Colonic mucosa (tissue), 4 donors: ENCODE results near the gene TANC1. TPM values are rescaled to one million over a fixed set of nuclear protein-coding genes. Genes with fewer than 3 reads are reported as not detected.
A peak's percentile ranks its signal among the peaks of the same experiment; 100 is the strongest.

Experiments used
- DNase-seq: peaks from one replicate; pipeline ENCODE4 v3.0.0-alpha.2; 2020
- H3K27ac ChIP-seq: fragments of 200-600 bp; one replicate; pipeline ENCODE4 v1.8.0; 2021
- H3K27me3 ChIP-seq: fragments of 200-600 bp; one replicate; pipeline ENCODE4 v1.8.0; 2021
- H3K36me3 ChIP-seq: fragments of 200-600 bp; one replicate; pipeline ENCODE4 v1.8.0; 2021
- H3K4me1 ChIP-seq: fragments of 200-600 bp; one replicate; pipeline ENCODE4 v1.8.0; 2021; ENCODE audit warnings: mild to moderate bottlenecking
- H3K4me3 ChIP-seq: fragments of 200-600 bp; one replicate; pipeline ENCODE4 v1.8.0; 2021
- H3K9ac ChIP-seq, 2 donors: one replicate each; pipeline ENCODE4 v1.7.0; 2013; ENCODE audit warnings: control low read depth in 2 of 2, low read depth in 2 of 2, low read length in 2 of 2
- H3K9me3 ChIP-seq: fragments of 200-600 bp; one replicate; pipeline ENCODE4 v1.8.0; 2021
- intact Hi-C: fragments of 100-400 bp; cut with DNase I; formaldehyde crosslinking; loops from one replicate; pipeline ENCODE4 v1.14.1; 2022
- total RNA-seq, 2 donors: library from RNA; stranded (reverse); fragmentation: NEBNext Ultra II Directional in 1 of 2; extraction: Animal tissue kit (Norgen Biotek cat#: 25700) in 1 of 2; gene quantifications; one replicate each; pipeline ENCODE4 v1.2.1, GENCODE V29; 2021
- TF ChIP-seq, protein P1 (sequence below): fragments of 200-600 bp; IDR thresholded peaks from one replicate; pipeline ENCODE4 v1.8.0; 2022; ENCODE audit warnings: antibody characterized with exemption, mild to moderate bottlenecking
- donor health status: healthy.
- donor health status: DM: no; HTN: no; CAD: no.
- donor health status: DM: no; HTN: no; CAD: no.

The TANC1 gene
- total RNA-seq, 2 donors from 2014 or later: 28.3 to 32.7 TPM

- no peak overlapping the region for H3K27ac ChIP-seq
- intact Hi-C loops: no loop called here
- H3K9ac ChIP-seq: no peak overlapping the region
Measured at GRCh38 chr2:159211447-159212396, 243.3 kb downstream of the TANC1 start.

DNA sequence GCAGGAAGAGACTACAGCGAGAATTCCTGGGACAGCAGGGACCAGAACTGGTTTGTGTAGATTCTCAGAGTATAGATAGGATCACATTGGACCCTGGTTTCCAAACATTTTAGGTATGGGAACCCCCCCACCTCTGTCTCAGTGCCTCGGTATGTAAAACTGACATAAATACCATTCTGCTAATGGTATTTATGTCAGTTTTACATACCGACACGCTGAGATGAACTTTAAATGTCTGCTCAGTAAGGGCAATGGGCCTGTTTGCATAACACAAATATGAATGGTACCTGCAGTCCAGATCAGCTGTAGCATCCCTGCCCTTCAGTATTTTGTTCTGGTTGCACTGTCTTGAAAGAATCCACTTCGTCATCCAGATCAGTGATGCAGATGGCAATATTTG, 244.9 kb downstream of the TANC1 start:
- TF ChIP-seq, protein P1, sequence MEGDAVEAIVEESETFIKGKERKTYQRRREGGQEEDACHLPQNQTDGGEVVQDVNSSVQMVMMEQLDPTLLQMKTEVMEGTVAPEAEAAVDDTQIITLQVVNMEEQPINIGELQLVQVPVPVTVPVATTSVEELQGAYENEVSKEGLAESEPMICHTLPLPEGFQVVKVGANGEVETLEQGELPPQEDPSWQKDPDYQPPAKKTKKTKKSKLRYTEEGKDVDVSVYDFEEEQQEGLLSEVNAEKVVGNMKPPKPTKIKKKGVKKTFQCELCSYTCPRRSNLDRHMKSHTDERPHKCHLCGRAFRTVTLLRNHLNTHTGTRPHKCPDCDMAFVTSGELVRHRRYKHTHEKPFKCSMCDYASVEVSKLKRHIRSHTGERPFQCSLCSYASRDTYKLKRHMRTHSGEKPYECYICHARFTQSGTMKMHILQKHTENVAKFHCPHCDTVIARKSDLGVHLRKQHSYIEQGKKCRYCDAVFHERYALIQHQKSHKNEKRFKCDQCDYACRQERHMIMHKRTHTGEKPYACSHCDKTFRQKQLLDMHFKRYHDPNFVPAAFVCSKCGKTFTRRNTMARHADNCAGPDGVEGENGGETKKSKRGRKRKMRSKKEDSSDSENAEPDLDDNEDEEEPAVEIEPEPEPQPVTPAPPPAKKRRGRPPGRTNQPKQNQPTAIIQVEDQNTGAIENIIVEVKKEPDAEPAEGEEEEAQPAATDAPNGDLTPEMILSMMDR: no peak
- Histone ChIP-seq H3K27me3 (no peaks in the 10 kb centered on the region), H3K4me3 (no peak overlapping the region), H3K9ac (no peak overlapping the region), H3K4me1 (peaks cover 6% of the 10 kb centered on the region), H3K36me3 (no peaks in the 10 kb centered on the region), H3K27ac (no peak overlapping the region), H3K9me3 (no peaks in the 10 kb centered on the region)
- intact Hi-C loops: no loop called here
- peak; percentile 6 for DNase-seq

More at GRCh38 chr2:159211447-159212396, 243.3 kb downstream of the TANC1 start:
- DNase-seq: no peak
- no peak overlapping the region for H3K4me3 ChIP-seq
- TF ChIP-seq, protein P1: no peak
- H3K36me3 ChIP-seq: no peaks in the 10 kb centered on the region
- no peaks in the 10 kb centered on the region for H3K27me3 ChIP-seq
- peaks cover 6% of the 10 kb centered on the region for H3K4me1 ChIP-seq
- H3K9me3 ChIP-seq: no peaks in the 10 kb centered on the region

DNA sequence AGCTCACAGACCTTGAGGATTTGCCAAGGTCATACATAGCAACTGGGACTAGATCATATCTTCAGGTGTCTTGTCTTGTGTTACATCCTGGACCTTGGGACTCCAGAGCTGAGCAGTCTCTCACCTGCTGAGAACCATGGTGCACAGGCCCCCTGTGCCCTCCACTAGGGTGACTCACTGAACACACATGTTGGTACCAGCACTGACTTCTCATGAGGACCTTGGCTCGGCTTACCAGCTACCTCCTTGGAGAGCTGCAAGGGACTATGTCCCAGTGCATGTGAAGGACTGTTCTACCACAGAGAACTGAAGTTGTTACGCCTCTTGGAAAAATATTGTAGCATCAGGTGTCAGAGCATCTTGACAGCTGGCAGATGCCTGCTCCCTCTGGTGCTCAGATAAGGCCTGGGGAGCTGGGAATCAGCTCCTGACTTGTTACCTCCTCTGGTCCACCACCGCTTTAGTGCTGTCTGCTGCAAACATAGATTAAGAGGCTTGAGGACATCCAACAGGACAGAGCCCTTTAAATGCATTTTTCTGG, 246.0 kb downstream of the TANC1 start:
- no peak for DNase-seq
- no peak overlapping the region for H3K27ac ChIP-seq
- TF ChIP-seq, protein P1: no peak
- no peak overlapping the region for H3K9ac ChIP-seq
- intact Hi-C loops: no loop called here
- peaks cover 4% of the 10 kb centered on the region for H3K4me1 ChIP-seq
- H3K9me3 ChIP-seq: no peaks in the 10 kb centered on the region
- H3K4me3 ChIP-seq: no peak overlapping the region
- H3K27me3 ChIP-seq: no peaks in the 10 kb centered on the region
- no peaks in the 10 kb centered on the region for H3K36me3 ChIP-seq

DNA sequence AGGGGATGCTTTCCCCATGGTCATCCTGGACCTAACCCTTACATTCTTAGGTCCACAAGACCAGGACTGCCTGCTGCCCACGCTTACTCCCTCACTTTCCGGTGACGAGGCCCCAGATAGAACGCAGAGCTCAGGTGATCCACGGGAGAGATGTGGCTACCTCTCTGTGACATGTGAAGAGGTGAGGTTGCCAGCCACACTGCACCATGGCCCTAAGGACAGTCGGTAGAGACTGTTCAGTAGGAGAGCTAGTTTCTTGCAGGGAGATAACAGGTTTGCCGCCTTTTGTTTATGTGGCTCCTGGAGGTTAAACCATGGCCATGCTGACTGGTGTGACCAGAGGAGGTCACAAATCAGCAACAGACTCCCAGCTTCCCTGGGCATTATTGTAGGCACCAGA, 246.7 kb downstream of the TANC1 start:
- intact Hi-C loops: no loop called here
- no peaks in the 10 kb centered on the region for H3K36me3 ChIP-seq
- no peaks in the 10 kb centered on the region for H3K9me3 ChIP-seq
- H3K4me1 ChIP-seq: no peaks in the 10 kb centered on the region
- H3K27ac ChIP-seq: no peak overlapping the region
- TF ChIP-seq, protein P1: no peak
- H3K9ac ChIP-seq: no peak overlapping the region
- no peak overlapping the region for H3K4me3 ChIP-seq
- H3K27me3 ChIP-seq: no peaks in the 10 kb centered on the region
- DNase-seq: no peak

- no peaks in the 10 kb centered on the region for H3K36me3 ChIP-seq
- H3K27me3 ChIP-seq: no peaks in the 10 kb centered on the region
- no peaks in the 10 kb centered on the region for H3K9me3 ChIP-seq
- no peak overlapping the region for H3K4me3 ChIP-seq
- TF ChIP-seq, protein P1: no peak
- no peaks in the 10 kb centered on the region for H3K4me1 ChIP-seq
- H3K9ac ChIP-seq: no peak overlapping the region
- intact Hi-C loops: no loop called here
- no peak overlapping the region for H3K27ac ChIP-seq
- DNase-seq: no peak
Measured at GRCh38 chr2:159217676-159218075, 249.2 kb downstream of the TANC1 start.
